ENCODE measurements around the gene EIF5. TPM values are rescaled to one million over a fixed set of nuclear protein-coding genes. Genes with fewer than 3 reads are reported as not detected.

The EIF5 gene
- total RNA-seq, 2 experiments from 2014 or later, result 237 to 292 TPM

DNA sequence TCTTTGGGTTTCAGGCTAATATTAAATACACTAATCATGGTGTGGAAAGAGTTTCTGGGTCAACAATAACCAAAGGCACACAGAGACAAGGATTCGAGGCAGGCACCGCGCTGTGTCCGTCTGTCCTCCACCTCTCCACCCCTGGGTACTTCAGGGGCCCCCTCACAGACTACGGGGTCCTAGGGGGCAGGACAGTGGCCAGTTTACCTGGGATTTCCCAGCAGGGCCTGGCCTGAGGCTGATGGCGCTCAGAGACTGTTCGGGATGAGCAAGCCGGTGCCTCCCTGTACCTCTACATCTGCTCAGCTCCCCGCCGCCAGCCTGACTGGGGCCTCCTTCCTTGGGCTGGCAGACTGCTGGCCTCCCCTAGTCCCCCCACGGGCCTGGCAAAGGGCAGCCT lies 18.1 kb upstream of the EIF5 start:
- no peak for DNase-seq (ENCODE audit: low spot score)
- intact Hi-C loops (cut with micrococcal nuclease; ENCODE audit: unreplicated experiment), result no loop called here
- H3K9me2 ChIP-seq (ENCODE audit: insufficient read depth, low read length), result no peaks in the 10 kb centered on the region
- H3K4me3 ChIP-seq (ENCODE audit: low read depth, low read length, poor library complexity, severe bottlenecking), result no peak overlapping the region
- ChIA-PET CTCF (ENCODE audit: unreplicated experiment) (no interaction called here), POLR2A (no interaction called here)
- no peak overlapping the region for H3K27ac ChIP-seq (ENCODE audit: low read depth, low read length, poor library complexity, severe bottlenecking)
- no peaks in the 10 kb centered on the region for H3K9me3 ChIP-seq (ENCODE audit: low read length)
- no peaks in the 10 kb centered on the region for H4K20me1 ChIP-seq (ENCODE audit: insufficient read depth, low read length)
- no TSS peak for BruUV-seq (replicated peaks)
- TF ChIP-seq EZH2phosphoT487 (IDR thresholded peaks at IDR 0.05; ENCODE audit: borderline replicate concordance, low read depth, low read length), result no peak
- TF ChIP-seq CTCF (conservative IDR thresholded peaks at IDR 0.05; ENCODE audit: low read length), result no peak
- no peaks in the 10 kb centered on the region for H3K36me3 ChIP-seq (ENCODE audit: insufficient read depth, low read length)
- no peak overlapping the region for H3K4me2 ChIP-seq (ENCODE audit: low read length)
- no peak overlapping the region for H2AFZ ChIP-seq (ENCODE audit: low read length)
- H3K79me2 ChIP-seq (ENCODE audit: insufficient read depth, low read depth, low read length), result no peaks in the 10 kb centered on the region
- H3K4me1 ChIP-seq (ENCODE audit: insufficient read depth, low read length, poor library complexity, severe bottlenecking), result peaks cover 29% of the 10 kb centered on the region

- H3K79me2 ChIP-seq (ENCODE audit: insufficient read depth, low read depth, low read length), result no peaks in the 10 kb centered on the region
- no peaks in the 10 kb centered on the region for H3K9me2 ChIP-seq (ENCODE audit: insufficient read depth, low read length)
- H3K4me3 ChIP-seq (ENCODE audit: low read depth, low read length, poor library complexity, severe bottlenecking), result no peak overlapping the region
- no peak overlapping the region for H3K4me2 ChIP-seq (ENCODE audit: low read length)
- ChIA-PET CTCF (ENCODE audit: unreplicated experiment) (no interaction called here), POLR2A (no interaction called here)
- H3K4me1 ChIP-seq (ENCODE audit: insufficient read depth, low read length, poor library complexity, severe bottlenecking), result peaks cover 29% of the 10 kb centered on the region
- no peak overlapping the region for H3K27ac ChIP-seq (ENCODE audit: low read depth, low read length, poor library complexity, severe bottlenecking)
- no peaks in the 10 kb centered on the region for H3K36me3 ChIP-seq (ENCODE audit: insufficient read depth, low read length)
- TF ChIP-seq CTCF (conservative IDR thresholded peaks at IDR 0.05; ENCODE audit: low read length) (no peak), EZH2phosphoT487 (IDR thresholded peaks at IDR 0.05; ENCODE audit: borderline replicate concordance, low read depth, low read length) (no peak)
- intact Hi-C loops (cut with micrococcal nuclease; ENCODE audit: unreplicated experiment), result no loop called here
- no peaks in the 10 kb centered on the region for H3K9me3 ChIP-seq (ENCODE audit: low read length)
- H4K20me1 ChIP-seq (ENCODE audit: insufficient read depth, low read length), result no peaks in the 10 kb centered on the region
- no TSS peak for BruUV-seq (replicated peaks)
- no peak for DNase-seq (ENCODE audit: low spot score)
- H2AFZ ChIP-seq (ENCODE audit: low read length), result no peak overlapping the region; the same call in 1 of the 2 replicates
Measured at GRCh38 chr14:103316721-103317121, 17.3 kb upstream of the EIF5 start.

DNA sequence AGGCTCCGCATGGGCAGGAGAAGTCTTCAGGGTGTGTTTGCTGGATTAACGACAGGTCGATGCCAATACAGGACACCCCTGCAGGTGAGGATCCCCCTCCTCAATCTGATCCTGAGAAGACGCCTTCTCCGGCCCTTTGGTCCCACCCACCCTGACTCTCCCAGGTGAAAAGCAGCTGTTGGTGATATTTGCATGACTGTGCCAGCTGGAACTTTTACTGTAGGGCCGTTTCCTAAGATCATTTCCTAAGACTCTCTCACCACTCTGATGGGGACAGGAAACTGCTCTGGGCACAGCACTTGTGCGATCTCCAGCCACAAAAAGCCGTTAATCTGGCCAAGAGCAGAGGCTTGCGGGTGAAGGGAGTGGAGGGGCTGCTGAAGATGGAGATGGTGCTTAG lies 16.8 kb upstream of the EIF5 start:
- DNase-seq (ENCODE audit: low spot score), result peak; percentile 63
- no peaks in the 10 kb centered on the region for H3K9me3 ChIP-seq (ENCODE audit: low read length)
- H3K79me2 ChIP-seq (ENCODE audit: insufficient read depth, low read depth, low read length), result no peaks in the 10 kb centered on the region
- no peaks in the 10 kb centered on the region for H4K20me1 ChIP-seq (ENCODE audit: insufficient read depth, low read length)
- ChIA-PET POLR2A (no interaction called here), CTCF (ENCODE audit: unreplicated experiment) (no interaction called here)
- TF ChIP-seq CTCF (conservative IDR thresholded peaks at IDR 0.05; ENCODE audit: low read length) (no peak), EZH2phosphoT487 (IDR thresholded peaks at IDR 0.05; ENCODE audit: borderline replicate concordance, low read depth, low read length) (no peak)
- intact Hi-C loops (cut with micrococcal nuclease; ENCODE audit: unreplicated experiment), result no loop called here
- no peaks in the 10 kb centered on the region for H3K9me2 ChIP-seq (ENCODE audit: insufficient read depth, low read length)
- H3K4me3 ChIP-seq (ENCODE audit: low read depth, low read length, poor library complexity, severe bottlenecking), result no peak overlapping the region
- BruUV-seq (replicated peaks), result no TSS peak
- peak overlapping the region; percentile 48 for H3K4me2 ChIP-seq (ENCODE audit: low read length)
- H2AFZ ChIP-seq (ENCODE audit: low read length), result peak overlapping the region; percentile 45
- H3K36me3 ChIP-seq (ENCODE audit: insufficient read depth, low read length), result no peaks in the 10 kb centered on the region
- H3K27ac ChIP-seq (ENCODE audit: low read depth, low read length, poor library complexity, severe bottlenecking), result peak overlapping the region; percentile 33
- H3K4me1 ChIP-seq (ENCODE audit: insufficient read depth, low read length, poor library complexity, severe bottlenecking), result peaks cover 29% of the 10 kb centered on the region

All from OCI-LY7 (cell line).